M059J (cell line): ENCODE measurements around the gene UBP1. TPM values are rescaled to one million over a fixed set of nuclear protein-coding genes. Genes with fewer than 3 reads are reported as not detected.
"Not testable (repeated sequence)": the region's sequence is repeated elsewhere in the genome, so short reads cannot be mapped to it uniquely, and the experiment has no call there.

Source experiments
- DNase-seq: peaks from one replicate; pipeline ENCODE4 v3.0.0-alpha.2; 2012; ENCODE audit warnings: low read depth
- total RNA-seq: library from RNA; depleted of rRNA; stranded (reverse); fragments of >200 nt; shearing (Covaris generic); gene quantifications from 2 replicates; pipeline ENCODE4 v1.2.3, GENCODE V29; 2014; rRNA removed

The UBP1 gene, protein sequence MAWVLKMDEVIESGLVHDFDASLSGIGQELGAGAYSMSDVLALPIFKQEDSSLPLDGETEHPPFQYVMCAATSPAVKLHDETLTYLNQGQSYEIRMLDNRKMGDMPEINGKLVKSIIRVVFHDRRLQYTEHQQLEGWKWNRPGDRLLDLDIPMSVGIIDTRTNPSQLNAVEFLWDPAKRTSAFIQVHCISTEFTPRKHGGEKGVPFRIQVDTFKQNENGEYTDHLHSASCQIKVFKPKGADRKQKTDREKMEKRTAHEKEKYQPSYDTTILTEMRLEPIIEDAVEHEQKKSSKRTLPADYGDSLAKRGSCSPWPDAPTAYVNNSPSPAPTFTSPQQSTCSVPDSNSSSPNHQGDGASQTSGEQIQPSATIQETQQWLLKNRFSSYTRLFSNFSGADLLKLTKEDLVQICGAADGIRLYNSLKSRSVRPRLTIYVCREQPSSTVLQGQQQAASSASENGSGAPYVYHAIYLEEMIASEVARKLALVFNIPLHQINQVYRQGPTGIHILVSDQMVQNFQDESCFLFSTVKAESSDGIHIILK
- 23.9 and 25.9 TPM in 2 replicates for total RNA-seq

DNA sequence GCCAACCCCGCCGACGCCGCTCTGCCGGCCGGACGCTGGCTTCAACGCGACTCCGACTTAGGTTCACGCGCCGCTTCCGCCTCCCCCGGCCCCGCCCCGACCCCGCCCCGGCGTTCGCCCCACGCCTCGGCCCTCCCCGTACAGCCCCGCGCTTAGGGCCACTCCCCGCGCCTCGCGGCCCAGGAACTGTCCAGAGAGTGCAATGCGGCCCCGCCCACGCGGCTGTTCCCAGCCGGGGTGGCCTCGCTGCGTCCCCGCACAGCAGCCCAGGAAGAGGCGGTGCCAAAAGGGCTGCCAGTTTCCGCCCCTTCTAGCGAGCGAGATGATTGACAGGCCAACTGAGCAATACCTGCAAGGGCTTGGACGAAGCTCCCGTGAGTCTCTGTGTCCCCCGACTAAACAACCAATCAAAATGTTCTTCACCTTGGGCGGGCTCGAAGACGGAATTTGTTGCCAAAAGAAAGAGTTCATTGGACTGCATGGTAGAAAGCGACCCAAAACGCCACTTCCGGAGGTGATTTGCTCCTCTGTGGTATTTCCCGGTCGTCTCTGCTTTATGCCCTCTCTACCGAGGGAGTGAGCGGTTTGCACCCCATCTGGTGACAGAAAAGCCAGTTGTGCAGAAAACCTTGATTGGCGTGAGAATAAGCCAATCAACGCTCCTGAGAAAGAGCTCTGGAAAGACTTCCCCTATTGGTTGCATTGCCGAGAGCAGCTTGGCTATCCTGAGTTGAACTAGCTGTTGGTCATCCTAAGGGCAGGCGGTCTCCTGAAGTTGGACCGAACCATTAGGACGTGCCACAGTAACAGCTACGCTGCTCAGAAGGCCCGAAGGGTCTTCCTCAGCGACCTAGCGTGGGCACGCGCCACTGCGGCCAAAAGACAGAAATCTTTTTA, at the start of gene UBP1:
TSS of gene UBP1 (minus strand) at position 78 of the 897 bp plus-strand sequence. CDS start 557 bp downstream, outside the sequence.
- DNase-seq, result peak; percentile 99

GRCh38 chr3:33488683-33489082, 48.5 kb upstream of the UBP1 start:
- DNase-seq, result no peak

DNA sequence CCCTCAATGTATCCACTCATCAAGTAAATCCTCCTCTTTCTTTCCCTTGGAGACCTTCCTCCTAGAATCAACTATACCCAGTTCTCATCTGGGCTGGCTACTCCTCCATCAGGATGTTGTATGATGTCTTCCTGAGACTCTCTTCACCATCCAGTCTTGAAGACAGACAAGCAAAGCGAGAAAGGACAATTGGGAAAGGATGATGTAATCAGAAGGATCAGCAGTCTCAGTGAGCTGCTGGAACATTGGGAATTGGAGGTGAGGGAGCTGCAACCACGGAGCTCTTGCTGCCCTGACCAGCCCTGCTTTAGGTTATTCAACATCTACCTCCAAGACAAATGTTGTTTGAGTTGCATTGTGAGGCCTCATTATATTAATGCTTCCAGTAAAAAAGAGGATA, 48.0 kb upstream of the UBP1 start:
- no peak for DNase-seq

DNA sequence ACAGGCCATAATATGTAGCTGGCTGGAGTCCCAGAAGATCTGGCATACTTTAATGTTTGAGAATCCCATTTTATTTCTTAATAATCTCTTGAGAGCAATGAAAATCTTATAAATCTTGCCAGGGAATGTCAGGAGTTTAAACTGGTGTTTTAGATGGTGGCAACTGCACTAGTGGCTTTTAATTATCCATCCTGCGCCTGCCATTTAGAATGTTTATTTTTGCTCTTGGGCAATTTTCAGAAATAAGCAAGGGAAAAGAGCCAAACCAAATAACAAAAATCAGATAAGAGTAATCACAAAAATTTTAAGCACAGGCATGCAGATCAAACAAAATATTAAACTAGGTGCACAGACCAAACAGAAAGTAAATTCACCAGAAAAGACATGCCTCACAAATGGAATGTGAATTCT, 41.9 kb upstream of the UBP1 start:
- DNase-seq, result peak; percentile 56

GRCh38 chr3:33474896-33475295, 34.7 kb upstream of the UBP1 start:
- DNase-seq, result no peak

DNA sequence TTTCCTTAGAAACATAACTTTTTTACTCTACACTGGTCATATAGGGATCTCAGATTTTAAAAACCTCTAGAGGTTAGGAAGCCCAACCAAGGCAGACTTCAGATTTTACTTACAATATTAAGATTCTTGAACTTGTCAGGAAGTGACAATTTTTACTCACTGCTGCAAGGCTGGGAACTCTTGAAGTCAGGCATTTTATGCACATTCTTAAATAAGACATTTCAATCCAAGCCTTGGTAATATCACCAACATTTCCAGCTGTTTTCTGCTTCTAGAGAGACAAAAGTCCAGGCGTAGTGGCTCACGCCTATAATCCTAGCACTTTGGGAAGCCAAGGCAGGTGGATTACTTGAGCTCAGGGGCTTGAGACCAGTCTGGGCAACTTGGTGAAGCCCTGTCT, 33.6 kb upstream of the UBP1 start:
- no peak for DNase-seq

- DNase-seq, result no peak
Observed at GRCh38 chr3:33467786-33468185, 27.6 kb upstream of the UBP1 start.

DNA sequence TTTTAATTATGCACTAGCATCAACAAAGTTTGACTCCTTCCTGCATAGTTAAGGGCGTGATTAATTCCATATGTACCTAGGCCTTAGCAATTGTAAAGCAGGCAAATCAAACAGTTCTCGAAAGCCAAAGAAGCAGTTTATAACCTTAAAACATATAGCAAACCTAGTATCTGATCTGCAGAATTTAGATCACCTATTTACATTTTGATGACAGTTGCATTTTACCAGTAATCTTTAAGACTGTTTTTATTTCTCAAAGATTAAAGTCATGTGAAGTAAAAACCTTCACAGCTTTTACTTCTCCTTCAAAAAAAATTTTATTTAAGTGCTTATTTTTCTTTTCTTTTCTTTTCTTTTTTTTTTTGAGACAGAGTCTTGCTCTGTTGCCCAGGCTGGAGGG, 20.9 kb upstream of the UBP1 start:
- no peak for DNase-seq

DNA sequence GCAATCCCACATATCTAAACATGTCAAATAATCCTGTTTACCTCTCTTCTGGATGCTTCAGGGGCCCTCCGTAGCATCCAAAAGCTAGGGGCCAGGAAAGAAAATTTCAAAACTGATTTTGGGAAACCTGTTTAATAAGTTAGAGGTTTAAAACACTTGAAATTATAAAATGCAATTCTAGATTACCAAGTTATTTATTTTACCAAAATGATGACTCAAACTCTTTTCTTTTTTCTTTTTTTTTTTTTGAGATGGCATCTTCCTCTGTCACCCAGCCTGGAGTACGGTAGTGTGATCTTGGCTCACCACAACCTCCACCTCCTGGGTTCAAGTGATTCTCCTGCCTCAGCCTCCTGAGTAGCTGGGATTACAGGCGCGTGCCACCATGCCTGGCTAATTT, 19.4 kb upstream of the UBP1 start:
- DNase-seq, result not testable (repeated sequence)

- no peak for DNase-seq
Observed at GRCh38 chr3:33458446-33458845, 18.2 kb upstream of the UBP1 start.

- peak; percentile 12 for DNase-seq
Observed at GRCh38 chr3:33456756-33457155, 16.6 kb upstream of the UBP1 start.

GRCh38 chr3:33453331-33453761, 13.1 kb upstream of the UBP1 start:
- DNase-seq, result no peak

DNA sequence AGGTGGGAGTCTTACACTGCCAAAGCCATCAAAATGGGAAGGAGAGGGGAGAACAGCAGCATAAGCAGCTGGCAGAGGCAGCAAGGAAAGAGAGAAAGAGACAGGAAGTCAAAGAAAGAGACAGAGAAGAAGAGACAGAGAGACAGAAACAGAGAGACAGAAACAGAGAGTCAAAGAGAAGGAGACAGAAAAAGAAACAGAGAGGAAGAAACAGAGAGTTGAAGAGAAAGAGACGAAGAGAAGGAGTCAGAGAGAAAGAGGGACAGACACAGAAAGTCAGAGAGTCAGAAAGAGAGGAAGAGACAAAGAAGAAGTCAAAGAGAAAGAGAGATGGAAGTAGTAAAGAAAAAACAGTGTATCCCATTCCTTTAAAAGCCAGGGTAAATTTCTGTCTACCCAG, 11.8 kb upstream of the UBP1 start:
- DNase-seq, result not testable (repeated sequence)

- no peak for DNase-seq
Observed at GRCh38 chr3:33447958-33448357, 7.8 kb upstream of the UBP1 start.

- not testable (repeated sequence) for DNase-seq
Observed at GRCh38 chr3:33447256-33447625, 7.0 kb upstream of the UBP1 start.

GRCh38 chr3:33442190-33442589, 2.0 kb upstream of the UBP1 start:
- no peak for DNase-seq

DNA sequence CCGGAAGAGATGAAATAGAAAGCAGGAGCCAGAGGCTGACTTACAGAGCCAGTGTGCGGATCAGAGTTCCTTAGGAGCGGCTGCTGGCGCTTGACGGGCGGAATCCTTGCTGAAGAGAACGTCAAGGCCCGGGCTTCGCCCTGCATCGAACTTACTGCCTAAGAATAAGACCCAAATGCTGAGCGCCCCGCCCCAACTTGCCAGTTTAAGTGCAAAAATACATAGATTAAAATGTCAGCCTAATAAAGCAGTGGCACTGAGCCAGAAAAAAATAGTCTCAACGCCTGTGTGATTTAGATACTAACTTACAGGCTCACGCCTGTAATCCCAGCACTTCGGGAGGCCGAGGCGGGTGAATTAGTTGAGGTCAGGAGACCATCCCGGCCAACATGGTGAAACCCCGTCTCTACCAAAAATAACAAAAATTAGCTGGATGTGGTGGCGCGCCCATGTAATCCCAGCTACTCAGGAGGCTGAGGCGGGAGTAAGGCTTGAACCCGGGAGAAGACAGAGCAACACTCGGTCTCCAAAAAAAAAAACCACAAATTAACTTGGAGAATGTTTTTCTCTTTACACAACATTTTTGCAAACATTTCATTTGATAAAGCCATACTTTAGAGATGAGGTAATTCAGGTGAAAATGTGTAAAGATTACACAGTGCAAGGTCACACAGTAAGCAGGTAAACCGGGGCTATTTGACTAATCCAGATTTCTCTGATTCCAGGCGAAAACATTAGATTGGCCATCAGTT, 1.2 kb upstream of the UBP1 start:
- DNase-seq, result no peak

DNA sequence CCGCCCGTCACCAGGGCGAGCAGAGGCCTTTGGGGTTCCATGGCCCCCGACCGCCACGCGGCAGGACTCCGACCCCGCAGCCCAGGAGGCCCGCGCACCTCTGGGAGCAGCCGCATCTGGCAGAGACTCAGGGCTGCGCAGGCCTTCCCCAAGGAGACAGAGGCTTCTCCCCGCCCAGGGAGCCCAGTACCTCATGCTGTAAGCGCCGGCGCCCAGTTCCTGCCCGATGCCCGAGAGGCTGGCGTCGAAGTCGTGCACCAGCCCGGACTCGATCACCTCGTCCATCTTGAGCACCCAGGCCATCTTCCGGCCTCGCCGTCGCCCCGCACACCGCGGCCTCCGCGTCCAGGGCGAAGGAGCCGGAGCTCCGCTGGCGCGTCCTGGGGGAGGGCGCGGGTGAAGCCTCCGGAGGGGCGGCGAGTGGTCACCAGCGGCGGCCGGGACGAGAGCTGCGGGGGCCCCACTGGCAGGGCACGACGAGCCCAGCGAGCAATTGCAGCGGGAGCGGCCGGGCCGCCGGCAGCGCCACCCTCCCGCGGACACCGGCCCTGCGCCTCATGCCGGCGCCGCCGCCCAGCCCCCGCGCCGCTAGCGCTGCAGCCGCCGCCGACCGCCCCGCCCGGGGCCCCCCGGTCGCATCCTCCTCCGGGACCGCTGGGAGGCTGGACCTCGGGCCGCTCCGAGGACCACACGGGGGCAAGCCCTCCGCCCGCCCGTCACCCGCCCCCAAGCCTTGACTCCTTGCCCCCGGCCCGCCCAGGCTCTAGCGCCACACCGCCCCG, 468 bp downstream of the UBP1 start:
- DNase-seq, result peak; percentile 38

- DNase-seq, result peak; percentile 15
Observed at GRCh38 chr3:33438881-33439545, 1.2 kb downstream of the UBP1 start.

GRCh38 chr3:33438284-33438668, 1.9 kb downstream of the UBP1 start:
- peak; percentile 36 for DNase-seq
